NCI-H1930 (cell line): ENCODE results near the gene PLCB1.
"Not testable (repeated sequence)": the region's sequence is repeated elsewhere in the genome, so short reads cannot be mapped to it uniquely, and the experiment has no call there.

ENCODE experiments used
- DNase-seq, 2 experiments: peaks; one replicate each; lab custom pipeline; 2025; lab: John Stamatoyannopoulos, UW

Gene PLCB1

DNA sequence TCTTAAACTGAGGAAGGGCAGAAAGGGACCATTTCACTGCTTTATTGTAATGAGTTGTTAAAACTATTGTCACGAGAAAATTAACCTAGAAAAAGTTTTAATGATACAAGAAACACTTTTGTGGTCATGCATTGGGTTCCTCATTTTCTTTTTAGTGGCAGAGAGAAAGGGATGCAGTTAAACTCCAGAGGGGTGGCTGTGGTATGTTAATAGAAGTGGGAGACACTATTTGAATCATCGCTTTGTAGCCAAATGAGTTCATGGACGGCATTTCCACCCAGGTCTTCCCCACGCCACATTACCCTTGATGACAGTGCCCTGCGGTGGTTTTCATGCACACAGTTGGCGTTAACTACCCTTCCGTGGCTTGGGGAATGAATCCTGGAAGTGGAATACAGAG is 235.6 kb downstream of the PLCB1 start:
- no peak for DNase-seq

- DNase-seq: no peak
These were observed 236.6 kb downstream of the PLCB1 start for GRCh38 chr20:8368670-8369069.

DNA sequence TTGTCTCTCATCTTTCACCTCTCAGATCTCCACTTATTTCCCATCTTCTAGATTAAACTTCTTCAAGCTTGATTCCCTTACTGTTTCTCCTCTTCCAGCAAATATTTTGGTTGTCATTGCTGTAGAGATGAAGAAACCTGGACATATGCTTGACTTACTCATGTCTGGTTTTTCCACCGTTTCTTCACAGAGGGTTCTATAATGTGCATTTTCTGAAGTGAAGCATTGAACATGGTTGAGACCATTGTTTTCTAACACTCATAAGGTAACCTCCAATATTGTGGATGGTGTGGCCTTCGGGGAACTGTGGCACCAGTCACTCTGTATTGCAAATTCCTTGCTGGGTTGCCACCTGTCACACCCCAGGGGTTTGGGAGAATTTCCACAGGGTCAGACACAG is 237.2 kb downstream of the PLCB1 start:
- DNase-seq: no peak

GRCh38 chr20:8370774-8371173 is 238.7 kb downstream of the PLCB1 start:
- no peak for DNase-seq

DNA sequence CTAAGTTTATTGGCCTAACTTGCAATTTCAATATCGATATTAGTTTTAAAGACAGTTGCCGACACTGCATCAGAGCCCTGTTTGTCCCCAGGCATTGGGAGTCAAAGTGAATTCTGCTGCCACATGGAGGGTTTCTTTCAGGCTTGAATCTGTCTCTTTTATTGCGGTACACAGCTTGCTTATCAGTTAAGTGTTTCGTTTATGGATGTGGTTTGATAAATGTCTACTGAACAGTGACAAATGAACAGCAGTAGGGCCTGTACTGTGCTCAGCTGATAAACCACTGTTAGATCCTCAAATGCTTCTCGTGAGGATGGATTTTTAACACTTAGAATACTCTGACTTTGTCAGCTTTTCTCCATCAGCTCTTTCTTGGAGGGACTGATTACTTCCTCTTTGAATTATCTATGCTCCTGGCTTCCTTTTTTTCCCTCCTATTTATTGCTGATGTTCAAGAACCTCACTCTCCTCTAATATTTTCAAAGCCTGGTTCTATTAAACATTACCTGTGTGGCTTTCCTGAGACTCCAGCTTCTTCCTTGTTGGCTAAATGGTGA is 240.8 kb downstream of the PLCB1 start:
- no peak for DNase-seq

GRCh38 chr20:8373579-8373978 is 241.5 kb downstream of the PLCB1 start:
- DNase-seq: no peak

DNA sequence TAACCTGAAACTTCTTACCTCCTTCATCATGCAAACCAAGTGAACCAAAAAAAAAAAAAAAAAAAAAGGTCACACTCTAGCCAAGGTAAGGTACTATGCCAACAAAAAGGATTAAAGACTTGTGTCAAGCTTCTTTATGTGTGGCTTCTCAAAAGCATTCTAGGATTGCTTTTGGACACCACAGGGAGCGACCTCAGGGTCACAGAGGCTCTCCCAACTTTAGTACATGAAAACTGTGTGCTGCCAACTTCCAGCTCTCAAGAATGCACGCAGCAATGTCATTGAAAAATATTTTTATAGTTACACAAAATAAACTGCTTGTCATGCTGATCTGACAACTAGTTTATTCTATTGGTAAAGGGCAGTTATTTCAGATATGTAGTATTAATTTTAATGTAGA is 243.8 kb downstream of the PLCB1 start:
- no peak for DNase-seq

DNA sequence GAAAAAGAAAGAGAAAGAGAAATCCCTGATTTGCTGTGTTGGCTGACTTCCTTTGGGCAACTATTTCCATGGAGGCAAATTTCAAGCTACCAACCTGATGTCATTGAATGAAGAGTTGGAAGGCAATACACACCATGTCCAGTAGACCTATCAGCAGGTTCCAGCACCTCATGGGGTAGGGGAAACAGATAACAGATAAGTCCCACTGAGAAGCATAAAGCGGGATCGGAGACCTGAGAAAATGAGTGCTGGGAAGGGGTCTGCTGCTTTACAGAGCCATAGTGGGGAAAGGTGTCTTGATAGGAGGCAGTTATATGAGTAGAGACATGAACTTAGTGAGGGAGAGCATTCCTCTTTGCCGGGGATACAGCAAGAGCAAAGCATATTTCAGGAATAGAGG is 244.9 kb downstream of the PLCB1 start:
- no peak for DNase-seq

DNA sequence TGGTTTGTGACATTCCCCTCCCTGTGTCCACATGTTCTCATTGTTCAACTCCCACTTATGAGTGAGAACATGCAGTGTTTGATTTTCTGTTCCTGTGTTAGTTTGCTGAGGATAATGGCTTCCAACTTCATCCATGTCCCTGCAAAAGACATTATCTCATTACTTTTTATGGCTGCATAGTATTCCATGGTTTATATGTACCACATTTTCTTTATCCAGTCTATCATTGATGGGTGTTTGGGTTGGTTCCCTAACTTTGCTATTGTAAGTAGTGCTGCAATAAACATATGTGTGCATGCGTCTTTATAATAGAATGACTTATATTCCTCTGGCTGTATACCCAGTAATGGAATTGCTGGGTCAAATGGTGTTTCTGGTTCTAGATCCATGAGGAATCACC is 247.1 kb downstream of the PLCB1 start:
- DNase-seq: not testable (repeated sequence)

GRCh38 chr20:8385247-8385646 is 253.2 kb downstream of the PLCB1 start:
- DNase-seq: no peak

DNA sequence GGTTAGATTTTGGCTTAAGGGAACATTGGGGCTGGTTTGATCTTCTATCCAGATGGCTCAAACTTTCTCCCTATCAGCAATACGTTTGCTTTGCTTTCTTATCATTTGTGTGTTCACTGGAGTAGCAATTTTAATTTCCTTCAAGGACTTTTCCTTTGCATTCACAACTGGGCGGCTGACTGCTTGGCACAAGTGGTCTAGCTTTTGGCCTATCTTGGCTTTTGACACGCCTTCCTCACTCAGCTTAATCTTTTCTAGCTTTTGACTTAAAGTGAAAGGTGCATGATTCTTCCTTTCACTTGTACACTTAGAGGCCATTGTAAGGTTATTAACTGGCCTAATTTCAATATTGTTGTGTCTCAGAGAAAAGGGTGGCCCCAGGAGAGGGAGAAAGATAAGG is 254.9 kb downstream of the PLCB1 start:
- DNase-seq: no peak

DNA sequence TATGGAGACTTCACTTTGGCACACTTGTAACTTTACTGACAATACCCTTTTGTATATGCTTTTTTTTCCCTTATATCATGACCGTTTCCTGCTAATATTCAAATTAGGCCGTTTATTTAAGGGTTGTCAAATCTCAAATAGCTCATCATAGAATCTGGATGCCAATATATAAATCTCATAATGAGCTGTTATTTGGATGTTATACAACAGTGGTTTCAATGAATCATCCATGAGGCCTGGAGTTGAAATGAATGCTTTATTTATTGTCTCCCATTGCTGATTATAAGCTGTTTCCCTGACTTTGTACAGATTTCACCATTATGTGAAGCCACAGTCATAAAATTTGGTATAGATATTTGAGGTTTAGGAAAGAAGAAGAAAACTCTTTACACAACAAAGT is 256.1 kb downstream of the PLCB1 start:
- no peak for DNase-seq

- DNase-seq: no peak
These were observed 256.6 kb downstream of the PLCB1 start for GRCh38 chr20:8388707-8389106.

DNA sequence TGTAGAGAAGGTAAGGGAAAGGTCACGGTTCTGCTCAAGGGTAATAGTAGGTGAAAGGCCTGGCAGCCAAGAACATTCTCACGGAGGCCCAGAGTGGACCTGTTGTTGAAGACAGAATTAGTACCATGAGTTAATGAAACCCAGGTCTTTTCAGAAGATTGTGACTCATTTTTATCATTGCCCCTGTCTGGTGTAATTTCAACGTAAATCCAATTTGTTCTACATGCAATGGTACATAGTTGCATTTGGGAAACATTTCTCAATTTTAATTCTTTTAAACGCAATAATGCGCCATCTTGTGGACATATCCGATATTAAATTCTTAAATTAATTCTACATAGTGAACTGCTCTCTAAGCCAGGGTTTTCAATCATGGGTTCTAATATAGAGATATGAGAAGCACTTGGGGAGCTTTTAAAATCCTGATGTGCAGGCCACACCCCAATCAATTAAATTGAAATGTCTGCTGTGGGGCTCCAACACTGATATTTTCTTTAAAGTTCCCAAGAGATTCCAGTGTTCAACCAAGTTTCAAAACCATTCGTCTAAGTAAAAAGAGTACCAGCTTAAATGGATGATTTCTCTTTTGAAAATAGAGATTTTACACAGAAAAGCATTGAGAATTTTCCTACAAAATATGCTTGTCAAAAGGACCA is 257.4 kb downstream of the PLCB1 start:
- DNase-seq: peak in 1 of 2 experiments; percentile 24

DNA sequence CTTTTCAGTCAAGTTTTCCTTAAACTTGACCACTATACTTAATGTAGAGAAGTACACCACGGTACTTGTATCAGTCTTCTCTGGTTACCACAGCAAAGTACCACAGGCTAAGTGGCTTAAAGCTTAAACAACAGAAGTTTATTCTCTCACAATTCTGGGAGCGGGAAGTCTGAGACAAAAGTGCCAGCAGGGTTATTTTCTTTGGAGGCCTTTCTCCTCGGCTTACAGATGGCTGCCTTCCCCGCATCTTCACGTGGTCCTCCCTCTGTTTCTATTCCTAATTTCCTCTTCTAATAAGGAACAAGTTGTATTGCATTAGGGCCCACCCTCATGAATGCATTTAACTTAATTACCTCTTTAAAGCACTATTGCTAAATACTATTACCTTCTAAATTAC is 258.0 kb downstream of the PLCB1 start:
- DNase-seq: no peak

DNA sequence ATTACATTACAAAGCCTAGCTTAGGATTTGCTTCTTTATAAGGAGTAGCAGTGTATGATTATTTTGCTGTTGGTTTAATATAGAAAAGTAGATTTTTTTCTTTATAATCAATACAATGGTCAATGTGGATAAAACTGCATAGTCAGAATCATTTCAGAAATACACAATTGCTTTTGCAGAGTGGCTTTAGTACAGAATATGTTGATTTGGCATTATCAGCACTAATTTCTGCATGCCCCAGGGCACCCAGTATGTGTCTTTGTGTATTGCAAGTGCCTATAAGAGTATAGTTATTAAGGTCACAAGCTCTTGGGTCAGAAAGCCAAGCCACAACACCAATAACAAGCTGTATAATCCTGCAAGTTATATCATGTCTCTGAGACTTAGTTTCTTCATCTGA is 258.4 kb downstream of the PLCB1 start:
- no peak for DNase-seq

DNA sequence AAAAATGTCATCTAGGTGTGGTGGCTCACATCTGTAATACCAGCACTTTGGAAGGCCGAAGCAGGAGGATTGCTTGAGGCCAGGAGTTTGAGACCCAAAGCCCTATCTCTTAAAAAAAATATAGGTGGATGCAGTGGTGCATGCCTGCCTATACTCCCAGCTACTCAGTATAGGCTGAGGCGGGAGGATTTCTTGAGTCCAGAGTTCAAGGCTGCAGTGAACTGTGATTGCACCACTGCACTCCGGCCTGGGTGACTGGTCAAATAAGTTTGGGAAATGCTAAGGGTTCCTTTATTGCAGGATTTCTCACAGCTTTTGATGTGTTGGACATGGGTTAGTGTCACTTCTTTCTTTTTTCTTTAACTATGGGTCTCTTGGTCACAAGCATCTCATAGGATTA is 261.3 kb downstream of the PLCB1 start:
- DNase-seq: no peak

DNA sequence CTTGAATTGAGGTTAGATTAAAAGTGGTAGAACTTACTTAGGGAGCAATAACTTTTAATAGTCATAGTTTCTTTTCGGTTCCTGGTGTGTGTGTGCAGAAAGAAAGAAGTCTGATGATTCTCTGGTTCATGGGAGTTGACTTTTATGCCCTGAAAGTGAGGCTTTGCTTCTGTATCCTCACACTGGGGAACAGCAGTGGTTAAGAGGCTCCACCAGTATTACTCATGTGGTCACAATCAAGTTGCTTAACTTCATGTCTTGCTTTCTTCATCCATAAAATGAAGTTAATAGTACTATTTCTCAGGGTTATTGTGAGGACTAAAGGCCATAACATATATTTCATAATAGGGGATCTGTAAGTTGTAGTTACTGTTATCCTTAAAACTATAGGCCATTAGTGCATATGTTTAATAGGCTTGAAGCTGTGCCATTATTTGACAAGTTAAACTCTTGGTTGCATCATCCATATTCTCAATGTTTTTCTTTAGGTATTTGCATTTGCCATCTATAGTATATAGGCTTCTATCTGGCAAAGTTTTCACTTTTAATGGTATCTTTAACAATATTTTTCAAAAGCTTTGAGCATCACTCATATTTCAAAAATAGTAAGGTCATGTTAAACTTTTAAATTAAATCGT is 262.4 kb downstream of the PLCB1 start:
- DNase-seq: no peak

- DNase-seq: no peak
These were observed 263.9 kb downstream of the PLCB1 start for GRCh38 chr20:8395956-8396355.

- no peak for DNase-seq
These were observed 266.4 kb downstream of the PLCB1 start for GRCh38 chr20:8398263-8399051.

DNA sequence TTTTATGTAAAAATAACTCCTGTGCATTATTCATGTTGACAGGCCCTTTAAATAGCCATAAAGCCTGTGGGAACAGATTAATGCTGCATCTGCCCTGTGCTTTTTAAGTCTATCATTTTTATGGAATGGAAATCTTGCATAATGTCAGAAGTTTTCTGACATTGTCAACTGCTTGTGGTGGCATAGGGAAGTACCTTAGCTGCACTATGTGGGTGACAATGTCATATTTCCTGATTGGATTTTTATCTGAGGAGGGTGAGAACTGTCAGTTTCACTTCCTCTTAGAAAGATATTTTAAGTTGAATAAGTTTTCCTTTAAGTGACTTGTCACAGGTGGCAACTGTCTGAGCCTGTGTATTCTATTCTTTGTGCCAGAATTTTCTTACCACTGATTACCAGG is 267.9 kb downstream of the PLCB1 start:
- DNase-seq: no peak

GRCh38 chr20:8400486-8400885 is 268.4 kb downstream of the PLCB1 start:
- no peak for DNase-seq

GRCh38 chr20:8401556-8401955 is 269.5 kb downstream of the PLCB1 start:
- no peak for DNase-seq
